CD4-positive, alpha-beta memory T cell (primary cell): ENCODE results near the gene WRAP73. TPM values are rescaled to one million over a fixed set of nuclear protein-coding genes. Genes with fewer than 3 reads are reported as not detected.
A peak's percentile ranks its signal among the peaks of the same experiment; 100 is the strongest.

Source experiments
- CTCF ChIA-PET: fragments of 350-600 bp; sonication (Branson Sonifier 250); formaldehyde crosslinking; loops from one replicate; lab custom pipeline; 2021; ENCODE audit warnings: inconsistent platforms; ENCODE audit not compliant: partially characterized antibody; lab: Charles Lee
- POLR2A ChIA-PET: fragments of 350-600 bp; sonication (Branson Sonifier 250); formaldehyde crosslinking; loops from one replicate; lab custom pipeline; 2021; ENCODE audit not compliant: partially characterized antibody; lab: Charles Lee
- DNase-seq, 5 donors: peaks; one replicate each; pipeline versions ENCODE4 v3.0.0 to v3.0.0-alpha.2; 2020 to 2022; ENCODE audit warnings: mixed read lengths in 1 of 5
- H3K27ac ChIP-seq: one replicate; pipeline ENCODE4 v1.7.0; 2013; ENCODE audit warnings: low read depth, low read length
- H3K27me3 ChIP-seq: 2 replicates; pipeline ENCODE4 v1.7.0; 2013; ENCODE audit warnings: mild to moderate bottlenecking, low read length, moderate library complexity; ENCODE audit not compliant: insufficient read depth
- H3K36me3 ChIP-seq: 2 replicates; pipeline ENCODE4 v1.7.0; 2013; ENCODE audit warnings: mild to moderate bottlenecking, low read length, moderate library complexity; ENCODE audit not compliant: insufficient read depth
- H3K4me1 ChIP-seq: 2 replicates; pipeline ENCODE4 v1.7.0; 2013; ENCODE audit warnings: mild to moderate bottlenecking, low read length, moderate library complexity; ENCODE audit not compliant: insufficient read depth
- H3K4me3 ChIP-seq, 2 donors: one replicate each; pipeline ENCODE4 v1.7.0; 2013; ENCODE audit warnings: low read length in 2 of 2, mild to moderate bottlenecking in 1 of 2
- H3K9me3 ChIP-seq, 2 donors: one replicate each; pipeline ENCODE4 v1.7.0; 2013; ENCODE audit warnings: low read length in 2 of 2, control low read depth in 1 of 2; ENCODE audit not compliant: control insufficient read depth in 1 of 2
- H3K27ac Mint-ChIP-seq, 7 donors: one replicate each; pipeline ENCODE4 v1.8.0; 2020 to 2021; ENCODE audit warnings: mixed read lengths in 7 of 7, mild to moderate bottlenecking in 6 of 7, inconsistent platforms in 3 of 7, moderate library complexity in 3 of 7
- H3K27me3 Mint-ChIP-seq, 2 donors: one replicate each; pipeline ENCODE4 v1.8.0; 2020 to 2021; ENCODE audit warnings: mixed read lengths in 2 of 2
- H3K36me3 Mint-ChIP-seq, 2 donors: one replicate each; pipeline ENCODE4 v1.8.0; 2020 to 2021; ENCODE audit warnings: mixed read lengths in 2 of 2, inconsistent platforms in 1 of 2, mild to moderate bottlenecking in 1 of 2
- H3K4me1 Mint-ChIP-seq, 4 donors: one replicate each; pipeline ENCODE4 v1.8.0; 2020 to 2021; ENCODE audit warnings: mixed read lengths in 4 of 4, mild to moderate bottlenecking in 1 of 4
- H3K4me3 Mint-ChIP-seq, 8 donors: one replicate each; pipeline ENCODE4 v1.8.0; 2020 to 2021; ENCODE audit warnings: mixed read lengths in 8 of 8, mild to moderate bottlenecking in 7 of 8, moderate library complexity in 6 of 8, inconsistent platforms in 3 of 8
- H3K9me3 Mint-ChIP-seq, 8 donors: one replicate each; pipeline ENCODE4 v1.8.0; 2020 to 2021; ENCODE audit warnings: mixed read lengths in 8 of 8, mild to moderate bottlenecking in 5 of 8, inconsistent platforms in 3 of 8, moderate library complexity in 1 of 8
- intact Hi-C: fragments of 100-400 bp; cut with micrococcal nuclease; formaldehyde crosslinking; loops from one replicate; pipeline ENCODE4 v1.15.1; 2023
- polyA plus RNA-seq, 2 donors: library from polyadenylated mRNA; unstranded; fragments of 300-500 nt; fragmentation: Illumina TruSeq; gene quantifications; one replicate each; pipeline ENCODE4 v1.2.3, GENCODE V29; 2021
- total RNA-seq, 2 experiments: library from RNA; stranded (reverse); gene quantifications; one replicate each; pipeline ENCODE4 v1.2.3, GENCODE V29; 2021

Gene WRAP73
- total and polyA plus RNA-seq, 4 experiments from 2014 or later = 24.4 to 40.7 (median 34.6) TPM

DNA sequence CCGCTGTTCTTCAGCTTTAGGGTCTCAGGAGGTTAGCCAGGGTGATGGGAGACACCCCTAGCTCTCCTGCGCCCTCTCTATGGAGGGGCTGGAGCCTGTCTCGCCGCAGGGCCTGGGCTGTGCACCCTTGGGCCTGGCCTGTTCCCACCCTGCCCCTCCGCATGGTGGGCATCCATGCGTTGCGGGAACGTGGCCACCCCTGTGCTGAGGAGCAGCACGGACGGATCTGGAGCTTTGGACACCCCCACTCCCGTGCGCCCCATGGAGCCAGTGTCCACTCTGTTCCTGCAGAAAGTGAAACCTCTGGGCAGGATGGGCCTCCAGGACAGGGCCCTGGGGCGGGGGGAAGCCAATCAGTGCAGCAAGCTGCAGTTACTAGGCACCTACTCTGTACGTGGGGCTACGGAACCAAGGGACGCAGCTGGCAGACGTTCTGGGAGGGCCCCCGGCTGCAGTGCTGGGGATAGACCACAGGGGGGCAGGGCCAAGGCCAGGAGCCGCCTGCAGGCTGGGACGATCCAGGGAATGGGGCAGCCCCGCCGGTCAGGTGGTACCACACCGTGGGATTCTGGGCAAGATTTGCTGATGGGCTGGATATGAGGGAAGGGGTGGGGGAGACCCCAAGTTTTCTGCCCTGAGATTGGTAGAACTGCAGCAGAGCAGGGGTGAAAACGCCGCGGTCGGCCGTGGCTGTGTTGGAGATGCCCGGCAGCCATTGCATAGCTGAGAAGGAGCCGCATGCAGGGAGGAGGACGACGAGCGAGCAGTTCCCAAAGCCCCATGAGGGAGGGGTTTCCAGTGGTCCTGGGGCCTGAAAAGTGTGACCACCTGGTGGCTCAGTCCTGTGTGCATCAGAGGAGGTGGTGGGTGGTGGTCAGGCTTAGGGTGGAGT, 45.7 kb upstream of the WRAP73 start:
- no peaks in the 10 kb centered on the region for H3K9me3 Mint-ChIP-seq
- H3K36me3 ChIP-seq = no peaks in the 10 kb centered on the region
- H3K27me3 ChIP-seq = no peaks in the 10 kb centered on the region
- no peaks in the 10 kb centered on the region for H3K4me1 ChIP-seq
- peaks cover 8 to 9% of the 10 kb centered on the region in 2 donors for H3K27me3 Mint-ChIP-seq
- H3K4me3 Mint-ChIP-seq = peak overlapping the region in 4 of 8 donors; percentile 32 to 70 (median 47)
- no peaks in the 10 kb centered on the region for H3K9me3 ChIP-seq
- intact Hi-C loops = loop anchor here (1.0 kb wide), 1 partner anchor 29 kb away; no protein-coding TSS in a partner anchor
- no peak overlapping the region for H3K4me3 ChIP-seq
- H3K27ac ChIP-seq = no peak overlapping the region
- DNase-seq = peak in 3 of 5 donors; percentile 15 to 23 (median 15)
- peaks cover 0 to 5% (median 3%) of the 10 kb centered on the region in 4 donors for H3K4me1 Mint-ChIP-seq
- H3K27ac Mint-ChIP-seq = peak overlapping the region in 2 of 7 donors; percentile 55 to 71
- ChIA-PET CTCF (interaction anchor here (0.6 to 1.5 kb wide), 3 partner anchors 29 to 32 kb away, joined by 4 to 7 read pairs (median 4); no protein-coding TSS in a partner anchor), POLR2A (no interaction called here)
- H3K36me3 Mint-ChIP-seq = no peaks in the 10 kb centered on the region

DNA sequence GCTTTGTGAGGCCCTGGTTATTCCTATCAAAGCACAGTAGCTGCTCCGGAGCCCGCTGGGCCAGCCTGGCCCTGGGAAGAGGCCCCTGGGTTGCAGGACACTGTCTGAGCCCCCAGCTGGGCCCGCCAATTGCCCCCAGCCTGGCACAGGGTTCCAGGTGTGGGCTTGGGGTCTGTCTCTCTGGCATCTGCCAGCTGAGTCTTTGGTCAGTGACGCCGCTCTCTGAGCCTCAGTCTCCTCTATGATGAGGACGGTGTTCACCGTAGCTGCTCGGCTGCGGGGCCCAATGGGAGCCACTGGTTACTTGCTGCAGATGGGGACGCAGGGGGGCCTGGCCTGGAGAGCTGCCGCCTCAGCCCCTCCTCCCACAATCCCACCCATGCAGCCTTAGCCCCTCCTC, 43.4 kb upstream of the WRAP73 start:
- intact Hi-C loops = no loop called here
- POLR2A ChIA-PET = no interaction called here
- Histone ChIP-seq H3K27me3 (no peaks in the 10 kb centered on the region), H3K4me3 (no peak overlapping the region), H3K9me3 (no peaks in the 10 kb centered on the region), H3K36me3 (no peaks in the 10 kb centered on the region), H3K4me1 (no peaks in the 10 kb centered on the region), H3K27ac (no peak overlapping the region)
- Mint-ChIP-seq H3K4me1 (peaks cover 0 to 5% (median 3%) of the 10 kb centered on the region in 4 donors), H3K9me3 (no peaks in the 10 kb centered on the region), H3K27me3 (peaks cover 5 to 6% of the 10 kb centered on the region in 2 donors), H3K4me3 (no peak overlapping the region), H3K27ac (no peak overlapping the region), H3K36me3 (no peaks in the 10 kb centered on the region)
- CTCF ChIA-PET = no interaction called here
- peak in 1 of 5 donors; percentile 18 for DNase-seq

DNA sequence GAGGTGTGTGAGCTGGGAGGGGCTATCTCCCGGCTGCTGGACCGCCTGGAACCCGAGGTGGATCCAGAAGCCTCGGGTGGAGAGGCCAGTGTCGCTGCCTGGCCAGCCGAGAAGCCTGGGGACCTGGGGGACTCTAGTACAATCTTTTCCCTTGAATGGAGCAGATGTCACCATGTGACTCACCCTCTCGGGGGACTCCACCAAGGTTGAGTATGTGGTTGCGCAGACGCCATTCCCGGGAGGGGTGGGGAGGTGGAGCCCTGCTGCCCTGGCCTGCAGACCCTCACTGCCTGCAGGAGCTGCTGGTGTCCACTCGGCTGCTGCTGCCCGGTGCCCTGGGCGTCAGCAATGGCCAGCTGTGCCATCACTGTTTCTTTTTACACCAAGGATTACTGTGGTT, 42.7 kb upstream of the WRAP73 start:
- no peak overlapping the region for H3K27ac Mint-ChIP-seq
- peak in 1 of 5 donors; percentile 21 for DNase-seq

DNA sequence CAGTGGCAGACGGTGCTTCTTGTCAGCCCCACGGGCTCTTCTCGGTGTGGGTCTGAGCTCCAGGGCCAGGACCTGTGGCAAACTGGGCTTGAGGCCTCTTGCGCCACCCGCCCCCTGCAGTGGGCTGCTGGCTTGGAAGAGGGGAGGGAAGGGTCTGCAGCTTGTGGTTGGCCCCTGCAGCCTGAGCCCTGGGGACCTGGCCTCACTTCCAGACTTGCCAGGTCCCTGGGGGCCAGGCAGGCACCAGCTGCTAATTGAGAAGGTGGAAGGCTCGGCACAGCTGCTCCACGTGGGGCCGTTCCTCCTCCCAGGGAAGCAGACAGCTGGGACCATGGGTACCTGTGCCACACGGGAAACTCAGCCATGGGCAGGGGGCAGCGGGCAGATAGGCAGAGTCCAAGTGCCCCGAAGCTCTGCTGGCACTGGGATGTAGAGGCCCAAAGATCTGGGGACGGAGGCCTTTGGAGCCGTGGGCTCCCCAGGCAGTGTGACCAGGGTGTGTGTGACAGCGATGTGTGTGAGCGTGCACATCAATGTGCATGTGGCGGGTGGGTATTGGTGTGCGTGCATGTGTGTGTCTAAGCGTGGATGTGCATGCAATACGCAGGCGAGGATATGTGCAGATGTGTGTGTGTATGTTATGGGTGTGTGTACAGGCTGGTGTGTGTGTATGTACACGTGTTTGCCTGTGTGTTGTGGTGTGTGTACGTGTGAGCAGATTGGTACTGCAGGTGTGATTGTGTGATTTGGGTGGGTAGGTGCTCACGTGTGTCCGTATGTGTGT, 41.7 kb upstream of the WRAP73 start:
- intact Hi-C loops = no loop called here
- CTCF ChIA-PET = no interaction called here
- H3K27ac Mint-ChIP-seq = no peak overlapping the region
- H3K27me3 Mint-ChIP-seq = peaks cover 3 to 7% of the 10 kb centered on the region in 2 donors
- peak in 1 of 5 donors; percentile 14 for DNase-seq
- H3K4me3 Mint-ChIP-seq = no peak overlapping the region
- POLR2A ChIA-PET = no interaction called here
- H3K27me3 ChIP-seq = no peaks in the 10 kb centered on the region
- no peaks in the 10 kb centered on the region for H3K36me3 Mint-ChIP-seq
- H3K36me3 ChIP-seq = no peaks in the 10 kb centered on the region
- peaks cover 0 to 5% (median 3%) of the 10 kb centered on the region in 4 donors for H3K4me1 Mint-ChIP-seq
- H3K4me1 ChIP-seq = no peaks in the 10 kb centered on the region
- no peak overlapping the region for H3K27ac ChIP-seq
- no peak overlapping the region for H3K4me3 ChIP-seq
- H3K9me3 ChIP-seq = no peaks in the 10 kb centered on the region
- no peaks in the 10 kb centered on the region for H3K9me3 Mint-ChIP-seq

More for the DNA sequence above, 42.7 kb upstream of the WRAP73 start:
- no peak overlapping the region for H3K27ac ChIP-seq
- no peaks in the 10 kb centered on the region for H3K4me1 ChIP-seq
- Mint-ChIP-seq H3K27me3 (peaks cover 3 to 7% of the 10 kb centered on the region in 2 donors), H3K4me1 (peaks cover 0 to 5% (median 3%) of the 10 kb centered on the region in 4 donors), H3K36me3 (no peaks in the 10 kb centered on the region), H3K9me3 (no peaks in the 10 kb centered on the region), H3K4me3 (no peak overlapping the region)
- POLR2A ChIA-PET = no interaction called here
- no peaks in the 10 kb centered on the region for H3K27me3 ChIP-seq
- no peak overlapping the region for H3K4me3 ChIP-seq
- CTCF ChIA-PET = no interaction called here
- H3K9me3 ChIP-seq = no peaks in the 10 kb centered on the region
- intact Hi-C loops = no loop called here
- H3K36me3 ChIP-seq = no peaks in the 10 kb centered on the region

DNA sequence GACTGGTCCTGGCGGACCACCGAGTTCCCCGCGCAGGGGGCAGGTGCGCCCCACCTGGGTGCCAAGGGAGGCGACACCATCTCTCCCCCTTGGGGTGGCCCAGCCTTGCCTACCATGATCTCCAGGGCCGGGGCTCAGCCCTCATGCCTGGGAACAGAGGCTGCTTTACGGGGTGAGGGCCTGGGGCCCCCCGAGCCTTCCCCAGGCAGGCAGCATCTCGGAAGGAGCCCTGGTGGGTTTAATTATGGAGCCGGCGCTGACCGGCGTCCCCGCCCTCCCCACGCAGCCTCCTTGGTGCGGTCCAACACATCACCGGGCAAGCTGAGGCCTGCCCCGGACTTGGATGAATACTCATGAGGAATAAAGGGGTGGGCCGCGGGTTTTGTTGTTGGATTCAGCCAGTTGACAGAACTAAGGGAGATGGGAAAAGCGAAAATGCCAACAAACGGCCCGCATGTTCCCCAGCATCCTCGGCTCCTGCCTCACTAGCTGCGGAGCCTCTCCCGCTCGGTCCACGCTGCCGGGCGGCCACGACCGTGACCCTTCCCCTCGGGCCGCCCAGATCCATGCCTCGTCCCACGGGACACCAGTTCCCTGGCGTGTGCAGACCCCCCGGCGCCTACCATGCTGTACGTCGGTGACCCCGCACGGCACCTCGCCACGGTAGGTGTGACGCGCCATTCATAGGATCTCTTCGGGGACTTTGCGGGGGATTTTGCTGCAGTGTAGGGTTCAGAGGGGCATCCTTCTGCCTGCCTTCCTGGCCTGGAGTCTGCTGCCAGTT, 40.6 kb upstream of the WRAP73 start:
- no peaks in the 10 kb centered on the region for H3K4me1 ChIP-seq
- DNase-seq = peak in 1 of 5 donors; percentile 26
- POLR2A ChIA-PET = no interaction called here
- H3K4me3 ChIP-seq = no peak overlapping the region
- H3K27ac ChIP-seq = no peak overlapping the region
- H3K9me3 ChIP-seq = no peaks in the 10 kb centered on the region
- no peaks in the 10 kb centered on the region for H3K9me3 Mint-ChIP-seq
- peaks cover 3 to 6% of the 10 kb centered on the region in 2 donors for H3K27me3 Mint-ChIP-seq
- no peaks in the 10 kb centered on the region for H3K36me3 Mint-ChIP-seq
- H3K36me3 ChIP-seq = no peaks in the 10 kb centered on the region
- no peak overlapping the region for H3K27ac Mint-ChIP-seq
- intact Hi-C loops = no loop called here
- H3K4me1 Mint-ChIP-seq = peaks cover 0 to 2% (median under 1%) of the 10 kb centered on the region in 4 donors
- H3K27me3 ChIP-seq = no peaks in the 10 kb centered on the region
- no peak overlapping the region for H3K4me3 Mint-ChIP-seq
- CTCF ChIA-PET = no interaction called here

DNA sequence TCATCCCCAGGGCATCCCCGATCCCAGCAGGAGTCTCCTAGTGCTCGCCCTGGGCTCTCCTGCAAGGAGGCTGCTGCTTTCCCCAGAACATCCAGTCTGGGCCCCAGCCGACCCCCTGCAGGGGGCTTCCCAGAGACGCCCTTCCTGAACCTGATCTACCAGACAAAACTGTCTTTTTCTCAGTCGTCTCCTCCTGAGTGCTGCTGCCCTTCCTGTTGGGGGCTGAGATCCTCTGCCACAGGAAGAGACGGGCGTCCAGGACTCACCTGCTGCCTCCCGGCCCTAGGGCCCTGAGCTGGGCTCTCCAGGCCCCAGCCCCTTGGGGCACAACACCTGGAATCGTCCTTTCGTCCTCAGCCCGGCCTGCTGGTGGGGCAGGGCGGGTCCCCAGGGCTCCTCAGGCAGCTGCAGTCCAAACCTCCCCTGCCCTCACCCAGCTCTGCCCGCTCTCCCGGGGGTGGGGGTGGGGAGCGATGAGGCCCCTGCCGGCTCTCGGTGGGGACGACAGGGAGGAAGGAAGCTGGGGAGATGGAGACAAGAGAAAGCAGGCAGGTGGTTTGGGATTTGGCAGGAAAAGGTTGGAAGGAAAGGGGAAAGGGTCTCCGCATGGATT, 39.3 kb upstream of the WRAP73 start:
- no peaks in the 10 kb centered on the region for H3K36me3 ChIP-seq
- DNase-seq = no peak
- H3K9me3 ChIP-seq = no peaks in the 10 kb centered on the region
- H3K27ac Mint-ChIP-seq = no peak overlapping the region
- H3K27me3 ChIP-seq = no peaks in the 10 kb centered on the region
- H3K36me3 Mint-ChIP-seq = no peaks in the 10 kb centered on the region
- H3K27me3 Mint-ChIP-seq = peaks cover 4 to 9% of the 10 kb centered on the region in 2 donors
- intact Hi-C loops = no loop called here
- peaks cover 0 to 2% (median under 1%) of the 10 kb centered on the region in 4 donors for H3K4me1 Mint-ChIP-seq
- H3K4me3 ChIP-seq = no peak overlapping the region
- ChIA-PET CTCF (no interaction called here), POLR2A (no interaction called here)
- no peaks in the 10 kb centered on the region for H3K9me3 Mint-ChIP-seq
- H3K27ac ChIP-seq = no peak overlapping the region
- H3K4me1 ChIP-seq = no peaks in the 10 kb centered on the region
- H3K4me3 Mint-ChIP-seq = no peak overlapping the region
